DMS153 treated with DMSO at 0.1 percent for 48 hours (cell line): ENCODE data around the gene PAXX.
"Not testable (repeated sequence)": the region's sequence is repeated elsewhere in the genome, so short reads cannot be mapped to it uniquely, and the experiment has no call there.

ENCODE experiments used
- DNase-seq: peaks from one replicate; lab custom pipeline; 2025; ENCODE audit not compliant: unreplicated experiment; lab: John Stamatoyannopoulos, UW

PAXX gene

DNA sequence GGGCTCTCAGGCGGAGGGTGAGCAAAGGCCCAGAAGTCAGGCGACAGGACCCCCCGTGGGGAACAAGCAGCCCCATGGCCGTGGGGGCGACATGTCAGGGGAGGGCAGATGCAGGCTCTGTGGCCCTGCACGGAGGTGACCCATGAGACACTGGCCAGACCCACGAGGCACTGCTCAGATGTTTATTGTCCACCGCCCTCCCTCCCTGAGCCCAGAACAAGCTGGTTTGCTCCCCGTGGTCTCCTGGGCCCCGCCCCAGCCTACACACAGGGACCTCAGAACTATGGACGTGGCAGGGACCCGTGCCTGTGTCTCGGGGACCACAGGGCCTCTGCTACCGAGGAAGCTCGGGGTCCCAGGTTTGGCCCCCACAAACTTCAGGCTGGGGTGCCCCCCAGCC is 37.8 kb downstream of the PAXX start:
- no peak for DNase-seq

DNA sequence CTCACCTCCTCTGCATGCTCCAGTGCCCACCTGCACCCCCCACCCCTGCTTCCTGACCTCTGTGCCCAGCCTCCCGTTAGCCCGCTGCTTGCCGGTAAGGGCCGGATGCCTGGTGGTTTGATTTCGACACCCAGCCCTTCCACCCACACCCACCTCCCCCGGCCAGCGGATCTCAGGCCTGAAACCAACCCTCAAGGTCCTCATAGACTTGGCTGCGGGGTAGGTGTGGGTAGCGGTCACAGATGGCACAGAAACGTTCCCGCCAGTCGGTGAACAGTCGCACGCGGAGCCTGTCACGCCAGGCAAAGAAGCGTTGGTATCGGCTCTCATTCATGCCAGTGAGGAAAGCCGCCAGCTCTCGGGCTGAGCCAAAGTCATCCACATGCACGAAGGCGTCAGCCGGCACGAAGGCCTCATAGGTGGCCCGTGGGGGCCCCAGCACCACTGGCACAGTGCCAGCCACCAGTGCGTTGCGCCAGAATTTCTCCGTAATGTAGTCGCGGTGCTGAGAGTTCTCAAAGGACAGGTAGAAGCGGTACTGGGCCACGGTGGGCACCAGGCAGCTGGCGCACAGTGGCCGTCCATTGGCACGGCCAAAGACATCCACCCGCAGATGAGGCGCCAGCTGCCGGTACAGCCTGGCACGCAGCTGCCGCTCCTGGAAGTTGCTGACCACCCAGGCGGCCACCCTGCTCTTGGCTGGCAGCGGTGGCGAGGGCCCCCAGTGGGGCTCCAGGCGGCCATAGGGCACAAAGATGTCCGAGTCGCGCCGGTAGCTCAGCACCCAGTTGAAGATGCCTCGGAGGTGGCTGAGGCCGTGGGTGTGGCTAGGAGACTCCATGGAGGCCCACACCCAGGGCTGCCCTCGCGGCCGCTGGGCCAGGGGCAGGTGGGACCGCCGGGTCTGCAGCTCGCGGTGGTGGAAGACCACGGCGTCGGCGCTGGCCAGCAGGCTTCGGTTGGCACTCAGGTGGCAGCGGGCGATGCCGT is 38.6 kb downstream of the PAXX start:
- no peak for DNase-seq

DNA sequence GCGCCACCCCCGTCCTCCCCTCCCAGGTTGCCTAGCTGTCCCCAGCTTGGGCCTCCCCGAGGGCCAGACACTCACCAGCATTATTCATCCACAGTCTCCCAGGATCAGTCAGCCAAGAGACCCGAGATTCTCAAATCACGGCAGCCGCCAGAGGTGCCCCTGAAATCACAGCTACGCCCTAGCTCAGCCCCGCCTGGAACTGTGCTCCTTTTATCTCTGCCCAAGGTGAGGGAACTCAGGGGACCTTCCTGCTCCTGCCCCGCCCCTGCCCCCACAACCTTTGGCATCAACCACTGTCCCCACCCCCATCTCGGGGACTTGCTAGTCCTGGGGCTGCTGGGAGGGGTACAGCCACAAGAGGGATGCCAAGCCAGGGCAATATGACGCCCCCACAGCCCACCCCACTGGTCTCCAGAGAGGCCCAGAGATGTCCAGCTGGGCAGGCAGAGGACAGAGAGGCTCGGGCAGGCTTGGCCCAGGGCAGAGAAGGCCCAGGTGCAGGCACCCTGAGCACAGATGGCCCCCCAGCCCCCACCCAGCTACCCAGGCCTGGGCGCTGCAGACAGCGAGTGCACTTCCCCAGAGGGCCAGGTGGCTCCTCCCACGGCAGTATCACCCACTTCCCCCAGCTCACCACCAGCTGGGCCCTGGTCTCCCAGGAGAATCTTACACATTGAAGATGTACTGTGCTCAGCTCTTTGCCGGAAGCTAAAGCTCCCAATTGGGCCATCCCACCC is 39.9 kb downstream of the PAXX start, which contains the start of gene FUT7:
FUT7 (minus strand) TSS at position 185 of the 737 bp plus-strand sequence; CDS start at position 88, 97 bp downstream.
- no peak for DNase-seq

DNA sequence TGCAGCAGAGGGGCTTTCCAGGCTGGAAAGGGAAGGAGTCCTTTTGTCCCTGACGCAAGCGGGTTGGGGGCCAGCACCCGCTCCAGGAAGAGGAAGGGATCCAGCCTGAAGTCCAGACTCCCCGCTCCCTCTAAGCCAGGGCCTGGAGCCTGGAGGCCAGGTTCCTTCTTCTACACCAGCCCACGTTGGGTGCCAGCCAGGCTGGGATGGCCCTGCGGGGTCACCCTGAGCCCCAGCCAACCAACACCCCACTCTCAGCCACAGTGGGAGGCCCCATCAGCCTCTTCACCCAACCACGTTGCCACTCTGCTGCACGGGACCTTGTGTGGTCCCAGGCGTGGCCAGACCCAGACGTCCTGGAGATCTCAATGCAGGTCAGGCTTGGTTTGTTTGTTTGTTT is 40.6 kb downstream of the PAXX start:
- DNase-seq = no peak

DNA sequence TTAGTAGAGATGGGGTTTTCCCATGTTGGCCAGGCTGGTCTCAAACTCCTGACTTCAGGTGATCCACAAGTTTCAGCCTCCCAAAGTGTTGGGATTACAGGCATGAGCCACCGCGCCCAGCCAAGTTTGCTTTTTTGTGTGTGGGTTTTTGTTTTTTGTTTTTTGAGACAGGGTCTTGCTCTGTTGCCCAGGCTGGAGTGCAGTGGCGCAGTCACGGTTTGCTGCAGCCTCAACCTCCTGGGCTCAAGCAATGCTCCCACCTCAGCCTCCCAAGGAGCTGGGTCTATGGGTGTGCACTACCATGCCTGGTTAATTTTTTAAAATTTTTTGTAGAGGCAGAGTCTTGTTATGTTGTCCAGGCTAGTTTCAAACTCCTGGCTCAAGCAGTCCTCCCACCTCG is 41.3 kb downstream of the PAXX start:
- DNase-seq = not testable (repeated sequence)

DNA sequence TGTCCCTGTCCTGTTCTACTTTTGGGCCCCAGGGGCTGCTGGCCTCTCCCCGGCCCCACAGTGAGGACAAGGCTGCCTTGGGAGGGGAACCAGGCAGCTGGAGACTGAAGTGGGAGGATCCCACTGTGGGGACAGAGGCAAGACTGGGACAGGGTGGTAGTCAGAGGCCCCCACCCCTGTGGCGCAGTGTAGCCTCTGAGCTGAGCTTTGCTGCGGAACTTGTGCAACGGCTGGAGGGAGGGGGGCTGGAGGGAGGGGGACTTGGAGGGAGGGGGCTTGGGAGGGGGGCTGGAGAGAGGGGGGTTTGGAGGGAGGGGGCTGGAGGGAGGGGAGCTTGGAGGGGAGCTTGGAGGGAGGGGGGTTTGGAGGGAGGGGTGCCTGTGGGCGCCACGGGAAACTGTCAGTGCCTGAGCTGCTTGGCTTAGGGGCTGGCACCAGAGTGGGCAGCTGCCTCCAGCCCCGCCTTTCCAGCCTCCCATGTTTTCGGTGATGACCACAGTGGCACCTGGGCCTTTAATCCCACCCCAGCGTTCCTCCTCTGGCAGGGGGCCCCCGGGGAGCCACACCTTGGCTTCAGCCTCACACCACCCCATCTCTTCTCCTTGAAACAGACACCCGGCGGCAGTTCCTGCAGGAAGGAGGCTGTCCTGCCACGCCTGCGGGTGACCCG is 42.0 kb downstream of the PAXX start:
- no peak for DNase-seq

DNA sequence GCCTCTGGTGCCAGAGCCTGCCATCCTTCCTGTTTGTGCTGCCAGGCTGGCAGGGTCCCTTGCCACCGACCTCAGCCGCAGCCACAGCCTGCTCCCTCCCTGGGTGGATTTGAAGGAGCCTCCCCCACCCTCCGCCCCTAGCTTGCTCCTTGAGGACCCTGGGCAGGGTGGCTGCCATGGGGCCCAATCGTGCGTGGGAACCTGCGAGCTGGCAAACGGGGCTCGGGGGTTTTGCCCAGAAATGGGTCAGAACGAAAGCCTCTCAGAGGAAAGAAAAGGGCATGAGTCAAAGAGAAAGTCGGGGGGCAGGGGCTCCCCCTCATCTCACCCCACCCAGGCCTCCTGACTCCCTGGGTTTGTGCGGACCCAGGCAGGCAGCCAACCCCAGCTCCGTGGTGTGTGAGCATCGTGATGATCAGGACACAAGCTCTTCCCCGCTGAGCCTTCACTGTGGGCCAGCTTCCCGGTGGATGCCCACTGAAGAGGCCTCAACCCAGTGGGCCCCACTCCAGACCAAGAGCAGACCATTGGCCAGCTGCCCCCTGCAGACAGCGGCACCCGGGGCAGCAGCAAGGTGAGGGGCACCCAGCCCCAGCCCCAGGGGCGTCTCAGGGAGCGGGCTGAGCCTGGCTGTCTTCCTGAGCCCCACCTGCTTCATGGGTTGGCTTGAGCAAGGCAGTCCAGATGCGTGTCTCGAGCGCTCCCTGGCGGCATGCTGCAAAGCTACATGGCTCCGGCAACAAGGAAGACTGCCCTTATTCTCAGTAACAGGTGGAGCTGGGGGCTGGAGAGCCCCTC is 42.7 kb downstream of the PAXX start:
- peak; percentile 80 for DNase-seq

DNA sequence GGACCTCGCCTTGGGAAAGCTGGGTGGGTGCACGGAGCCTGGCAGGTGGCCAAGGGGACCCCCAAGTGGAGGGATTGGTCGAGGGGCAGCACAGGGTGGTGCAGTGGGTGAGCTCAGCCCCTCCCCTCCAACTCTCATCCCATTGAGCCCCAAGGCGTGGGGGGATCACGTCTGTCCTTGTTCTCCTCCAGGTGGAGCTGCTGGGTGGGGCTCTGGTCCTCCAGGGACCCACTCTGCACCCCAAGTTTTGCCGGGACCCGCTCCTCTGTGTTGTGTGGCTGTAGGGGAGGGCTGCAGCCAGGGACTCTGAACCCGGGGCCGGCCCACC is 43.2 kb downstream of the PAXX start:
- no peak for DNase-seq

DNA sequence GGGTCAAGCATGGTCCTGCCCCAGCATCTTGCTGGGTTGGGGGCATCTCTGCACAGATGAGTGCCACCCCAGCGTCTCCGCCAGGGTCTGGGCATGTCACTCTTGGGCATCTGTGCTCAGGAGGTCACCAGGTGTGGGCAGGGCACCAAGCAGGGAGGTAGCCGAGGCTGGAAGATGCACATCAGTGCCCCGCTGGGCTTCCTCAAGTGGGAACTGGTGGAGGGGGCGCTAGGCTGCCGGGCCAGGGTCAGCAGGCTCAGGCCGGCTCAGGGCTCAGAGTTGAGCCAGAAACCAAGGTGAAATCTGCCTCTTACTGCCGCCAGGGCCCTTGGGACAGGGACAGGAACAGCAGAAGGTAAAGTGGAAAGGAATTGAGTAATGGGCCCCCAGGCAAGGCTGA is 43.7 kb downstream of the PAXX start:
- DNase-seq = no peak

DNA sequence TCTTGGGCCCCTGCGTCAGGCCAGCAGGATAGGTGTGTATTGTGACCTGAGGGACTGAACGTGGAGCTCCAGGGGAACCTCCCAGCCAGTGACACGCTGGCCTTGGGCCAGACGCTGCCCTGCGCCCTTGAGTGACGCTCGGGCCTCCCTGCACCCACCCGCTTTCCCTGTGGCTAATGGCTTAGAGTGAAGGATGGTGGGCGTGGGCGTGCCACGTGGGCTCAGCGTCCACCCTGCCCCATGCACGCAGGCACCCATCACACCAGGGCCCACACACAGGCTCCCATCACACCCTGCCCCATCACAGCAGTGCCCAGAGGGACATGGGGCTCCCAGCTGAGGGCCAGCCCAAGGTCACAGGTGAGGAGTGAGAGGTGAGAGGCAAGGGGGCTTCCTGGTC is 44.8 kb downstream of the PAXX start:
- no peak for DNase-seq

DNA sequence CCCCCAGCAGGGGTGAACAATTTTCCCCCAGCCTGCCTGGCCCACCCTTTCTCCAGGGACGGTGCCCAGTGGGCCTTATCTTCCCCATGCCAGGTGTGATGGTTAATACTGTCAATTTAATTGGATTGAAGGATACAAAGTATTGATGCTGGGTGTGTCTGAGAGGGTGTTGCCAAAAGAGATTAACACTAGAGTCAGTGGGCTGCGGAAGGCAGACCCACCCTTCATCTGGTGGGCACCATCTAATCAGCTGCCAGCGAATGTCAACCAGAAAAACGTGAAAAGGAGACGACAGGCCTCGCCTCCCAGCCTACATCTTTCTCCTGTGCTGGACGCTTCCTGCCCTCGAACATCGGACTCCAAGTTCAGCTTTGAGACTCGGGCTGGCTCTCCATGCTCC is 45.3 kb downstream of the PAXX start:
- DNase-seq = no peak

DNA sequence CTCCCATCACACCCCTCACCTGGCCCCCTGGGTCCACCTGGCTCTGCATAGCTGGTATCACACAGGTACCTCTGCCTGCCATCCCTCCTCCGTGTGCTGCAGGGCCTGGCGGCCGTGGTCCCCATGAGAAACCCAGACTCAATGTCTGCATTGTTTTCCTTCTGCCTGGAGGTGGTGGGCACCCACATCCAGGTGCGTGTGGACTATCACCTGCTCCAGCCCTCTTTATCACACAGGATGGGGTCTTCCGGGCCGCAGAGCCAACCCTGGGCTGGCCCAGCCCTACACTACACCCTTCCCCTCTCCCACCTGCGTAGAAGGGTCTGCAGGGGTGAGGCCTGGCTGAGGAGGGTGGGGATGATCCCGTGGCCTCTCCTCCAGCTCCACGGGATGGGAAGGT is 46.7 kb downstream of the PAXX start:
- no peak for DNase-seq

DNA sequence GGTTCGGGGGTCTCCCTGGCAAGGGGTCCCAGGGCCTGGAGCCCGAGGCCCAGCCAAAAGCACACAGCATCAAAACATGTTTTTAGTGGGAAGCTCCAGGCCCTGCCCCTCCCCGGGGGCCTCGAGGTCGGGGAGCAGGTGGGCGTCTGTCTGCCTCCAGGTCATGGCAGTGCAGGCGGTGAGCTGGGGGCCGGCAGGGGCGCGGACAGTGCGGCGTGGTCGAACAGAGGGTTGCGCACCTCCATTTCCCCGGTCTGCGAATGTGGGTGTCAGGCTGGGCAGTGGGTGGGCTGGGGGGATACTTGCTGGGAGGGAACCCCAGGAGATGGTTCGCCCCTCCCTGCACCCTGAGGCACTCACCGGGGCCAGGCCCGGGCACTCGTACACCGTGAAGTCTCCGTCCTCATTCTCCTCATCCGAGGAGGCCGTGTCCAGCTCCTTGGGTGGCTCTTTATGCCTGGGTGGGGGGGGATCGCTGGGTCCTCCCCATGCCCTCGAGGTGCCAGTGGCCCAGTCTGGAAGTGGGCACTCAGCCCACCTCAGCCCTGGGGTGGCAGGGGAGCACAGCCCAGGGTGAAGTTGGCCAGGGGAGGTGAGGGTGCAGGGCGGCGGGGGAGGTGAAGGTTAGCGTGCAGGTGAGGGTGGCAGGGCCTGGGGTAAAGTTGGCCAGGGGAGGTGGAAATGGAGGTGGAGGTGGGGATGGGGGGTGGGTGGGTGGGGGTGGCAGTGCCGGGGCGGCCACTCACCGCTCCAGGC is 47.6 kb downstream of the PAXX start:
- no peak for DNase-seq

DNA sequence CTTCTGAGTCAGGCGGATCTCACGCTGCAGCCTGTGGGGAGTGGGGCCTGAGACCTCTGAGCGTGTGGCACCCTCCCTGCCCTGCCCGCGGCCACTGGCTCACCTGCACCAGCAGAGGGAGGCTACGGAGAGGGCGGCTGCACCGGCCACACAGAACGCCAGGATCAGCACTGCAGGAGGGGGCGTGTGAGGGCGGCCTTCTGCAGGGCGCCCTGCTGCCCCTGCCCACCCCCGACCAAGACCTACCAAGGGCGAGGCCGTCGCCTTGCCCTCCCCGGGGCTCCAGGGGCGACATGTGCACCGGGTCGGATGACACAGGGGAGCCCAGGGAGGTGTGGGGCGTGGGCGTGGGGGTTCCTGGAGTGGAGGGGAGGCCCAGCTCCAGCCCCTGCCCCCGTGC is 48.3 kb downstream of the PAXX start:
- DNase-seq = no peak

DNA sequence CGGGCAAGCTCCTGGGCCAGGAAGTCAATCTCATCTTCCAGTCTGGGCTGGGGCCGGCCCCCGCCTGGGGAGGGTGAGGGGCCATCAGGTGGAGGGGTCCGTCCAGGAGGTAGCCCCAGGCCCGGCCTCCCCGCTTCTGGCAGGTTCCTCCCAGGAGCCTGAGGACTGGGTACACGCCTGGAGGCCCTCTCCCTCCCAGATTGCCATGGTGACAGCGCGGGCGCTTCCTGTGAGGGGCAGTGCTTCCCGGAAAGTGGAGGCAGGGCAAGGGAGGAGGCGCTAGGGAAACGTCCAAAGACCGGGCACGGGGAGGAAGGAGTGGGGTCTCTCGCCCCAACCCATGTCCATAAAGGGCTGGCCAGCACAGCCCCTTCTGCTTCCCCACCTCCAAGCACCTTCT is 48.9 kb downstream of the PAXX start:
- DNase-seq = no peak

DNA sequence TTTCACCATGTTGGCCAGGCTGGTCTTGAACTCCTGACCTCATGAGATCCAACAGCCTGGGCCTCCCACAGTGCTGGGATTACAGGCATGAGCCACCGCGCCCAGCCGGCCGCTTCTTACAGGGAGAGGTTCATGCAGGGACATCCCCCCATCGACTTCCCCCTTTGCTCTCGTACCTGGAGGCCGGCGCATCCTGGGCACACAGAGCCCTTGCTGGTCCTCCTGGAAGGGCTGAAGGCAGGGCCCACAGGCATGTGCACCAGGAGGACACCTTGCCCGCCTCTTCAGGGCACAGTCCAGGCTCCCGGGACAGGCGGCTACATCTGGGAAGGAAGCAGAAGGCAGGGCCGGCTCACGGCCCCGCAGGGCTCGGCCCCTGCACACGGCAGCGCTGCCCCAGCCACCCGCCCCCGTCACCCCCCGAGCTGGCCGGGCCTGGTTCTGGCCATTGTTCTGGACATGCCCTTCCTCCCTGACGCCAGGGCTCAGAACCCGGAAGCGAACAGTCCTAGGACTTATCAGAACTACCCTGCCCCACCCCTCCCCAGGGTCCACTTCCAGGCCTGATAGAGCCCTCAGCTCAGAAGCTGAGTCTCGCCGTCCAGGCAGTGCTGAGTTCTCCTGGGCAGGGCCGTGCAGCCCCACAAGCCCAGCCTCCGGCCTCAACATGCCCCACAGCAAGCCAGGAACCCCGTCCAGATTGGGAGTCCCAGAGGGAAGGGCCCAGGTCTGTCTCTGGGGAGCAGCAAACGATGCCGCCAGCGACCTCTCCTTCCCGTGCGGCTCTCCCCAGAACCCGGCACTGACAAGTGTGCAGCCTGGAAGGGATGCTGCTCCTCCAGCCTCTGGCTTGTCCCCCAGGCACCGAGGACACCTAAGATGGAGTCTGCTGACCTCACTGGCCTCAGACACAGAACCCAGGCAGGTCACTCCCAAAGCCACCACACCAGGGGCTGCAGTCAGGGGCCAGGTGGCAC is 50.8 kb downstream of the PAXX start:
- DNase-seq = no peak
